Esophagus muscularis mucosa (tissue), 4 donors: ENCODE measurements around the gene PACSIN1. TPM values are rescaled to one million over a fixed set of nuclear protein-coding genes. Genes with fewer than 3 reads are reported as not detected.

Experiments
- DNase-seq: peaks from one replicate; pipeline ENCODE4 v3.0.0-alpha.2; 2017; ENCODE audit errors: extremely low spot score
- H3K27ac ChIP-seq, 4 donors: fragments of 200-600 bp; sonication (generic); replicated peaks in 1 of 4; 1 replicate in 3 of 4; 2 replicates in 1 of 4; pipeline ENCODE4 v1.5.1; 2016 to 2019; ENCODE audit warnings: mild to moderate bottlenecking in 1 of 4
- H3K27me3 ChIP-seq, 4 donors: fragments of 200-600 bp; sonication (generic); one replicate each; pipeline versions ENCODE4 v1.5.1 to v1.6.0; 2016 to 2019
- H3K36me3 ChIP-seq, 4 donors: fragments of 200-600 bp; sonication (generic); one replicate each; pipeline ENCODE4 v1.5.1; 2016 to 2019
- H3K4me1 ChIP-seq, 4 donors: fragments of 200-600 bp; sonication (generic); one replicate each; pipeline ENCODE4 v1.5.1; 2016 to 2019
- H3K4me3 ChIP-seq, 4 donors: fragments of 200-600 bp; sonication (generic); 1 replicate in 2 of 4; 2 replicates in 2 of 4; pipeline ENCODE4 v1.5.1; 2016 to 2019; ENCODE audit warnings: mild to moderate bottlenecking in 4 of 4, moderate library complexity in 1 of 4
- H3K9me3 ChIP-seq, 4 donors: fragments of 200-600 bp; sonication (generic); 1 replicate in 3 of 4; 2 replicates in 1 of 4; pipeline ENCODE4 v1.5.1; 2016 to 2019
- EP300 ChIP-seq: sonication (generic); formaldehyde crosslinking; IDR thresholded peaks from one replicate; pipeline ENCODE4 v1.6.1; 2017; ENCODE audit warnings: antibody characterized with exemption
- POLR2A ChIP-seq: fragments of 450-650 bp; IDR thresholded peaks from one replicate; pipeline ENCODE4 v1.6.1; 2017; ENCODE audit warnings: antibody characterized with exemption, moderate library complexity, mild to moderate bottlenecking, low read depth
- POLR2AphosphoS5 ChIP-seq, 2 donors: sonication (generic); formaldehyde crosslinking; IDR thresholded peaks; one replicate each; pipeline ENCODE4 v1.6.1; 2017; ENCODE audit warnings: antibody characterized with exemption in 2 of 2
- WGBS: methylation state at CpG from one replicate; pipeline ENCODE4 v1.1.5; 2018; 5-methylcytosine and 5-hydroxymethylcytosine counted together
- intact Hi-C: fragments of 100-400 bp; cut with DNase I; formaldehyde crosslinking; loops from one replicate; pipeline ENCODE4 v1.15.1; 2023
- total RNA-seq, 4 donors: library from RNA; depleted of rRNA; stranded (reverse); fragments of >200 nt; gene quantifications; one replicate each; pipeline versions ENCODE4 v1.1.0 to v1.2.1, GENCODE V29; 2016
- TF ChIP-seq, protein P1 (sequence below), 3 experiments: fragments of 200-600 bp in 2 of 3; fragments of 450-650 bp in 1 of 3; sonication (generic) in 2 of 3; IDR thresholded peaks; one replicate each; pipeline ENCODE4 v1.5.1; 2017 to 2019; ENCODE audit warnings: antibody characterized with exemption in 3 of 3, mild to moderate bottlenecking in 2 of 3, moderate library complexity in 1 of 3

The PACSIN1 gene
- total RNA-seq, 4 donors from 2014 or later: 0.42 to 2.3 (median 1.7) TPM

DNA sequence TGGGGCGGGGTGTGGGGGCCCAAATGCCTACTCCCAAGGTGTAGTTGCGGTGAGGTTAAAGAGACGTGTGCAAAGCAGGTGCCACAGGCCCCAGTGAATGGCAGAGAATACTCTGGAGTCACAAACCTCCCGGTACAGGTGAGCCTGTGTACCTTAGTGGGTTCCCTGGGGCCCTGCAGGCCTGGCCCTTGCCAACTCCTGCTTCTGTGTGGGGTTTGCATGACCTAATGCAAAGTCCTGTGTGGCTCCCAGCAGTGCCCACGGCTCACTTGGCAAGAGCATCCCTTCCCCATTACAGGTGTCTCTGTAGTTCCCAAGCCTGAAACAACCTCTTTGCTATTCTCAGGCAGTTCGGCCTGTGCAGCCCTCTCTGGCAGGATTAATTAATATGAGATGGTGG is 72.7 kb downstream of the PACSIN1 start:
- Histone ChIP-seq H3K27me3 (no peaks in the 10 kb centered on the region), H3K9me3 (no peaks in the 10 kb centered on the region), H3K4me1 (no peaks in the 10 kb centered on the region), H3K4me3 (no peak overlapping the region), H3K36me3 (no peaks in the 10 kb centered on the region), H3K27ac (no peak overlapping the region)
- TF ChIP-seq POLR2A: no peak
- TF ChIP-seq, protein P1, sequence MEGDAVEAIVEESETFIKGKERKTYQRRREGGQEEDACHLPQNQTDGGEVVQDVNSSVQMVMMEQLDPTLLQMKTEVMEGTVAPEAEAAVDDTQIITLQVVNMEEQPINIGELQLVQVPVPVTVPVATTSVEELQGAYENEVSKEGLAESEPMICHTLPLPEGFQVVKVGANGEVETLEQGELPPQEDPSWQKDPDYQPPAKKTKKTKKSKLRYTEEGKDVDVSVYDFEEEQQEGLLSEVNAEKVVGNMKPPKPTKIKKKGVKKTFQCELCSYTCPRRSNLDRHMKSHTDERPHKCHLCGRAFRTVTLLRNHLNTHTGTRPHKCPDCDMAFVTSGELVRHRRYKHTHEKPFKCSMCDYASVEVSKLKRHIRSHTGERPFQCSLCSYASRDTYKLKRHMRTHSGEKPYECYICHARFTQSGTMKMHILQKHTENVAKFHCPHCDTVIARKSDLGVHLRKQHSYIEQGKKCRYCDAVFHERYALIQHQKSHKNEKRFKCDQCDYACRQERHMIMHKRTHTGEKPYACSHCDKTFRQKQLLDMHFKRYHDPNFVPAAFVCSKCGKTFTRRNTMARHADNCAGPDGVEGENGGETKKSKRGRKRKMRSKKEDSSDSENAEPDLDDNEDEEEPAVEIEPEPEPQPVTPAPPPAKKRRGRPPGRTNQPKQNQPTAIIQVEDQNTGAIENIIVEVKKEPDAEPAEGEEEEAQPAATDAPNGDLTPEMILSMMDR (IDR thresholded peaks at IDR 0.05): no peak
- no peak for TF ChIP-seq EP300
- no peak for TF ChIP-seq POLR2AphosphoS5 (IDR thresholded peaks at IDR 0.05)
- intact Hi-C loops: no loop called here
- WGBS: 100% methylated on average over 3 of the region's 6 CpGs
- DNase-seq: no peak

DNA sequence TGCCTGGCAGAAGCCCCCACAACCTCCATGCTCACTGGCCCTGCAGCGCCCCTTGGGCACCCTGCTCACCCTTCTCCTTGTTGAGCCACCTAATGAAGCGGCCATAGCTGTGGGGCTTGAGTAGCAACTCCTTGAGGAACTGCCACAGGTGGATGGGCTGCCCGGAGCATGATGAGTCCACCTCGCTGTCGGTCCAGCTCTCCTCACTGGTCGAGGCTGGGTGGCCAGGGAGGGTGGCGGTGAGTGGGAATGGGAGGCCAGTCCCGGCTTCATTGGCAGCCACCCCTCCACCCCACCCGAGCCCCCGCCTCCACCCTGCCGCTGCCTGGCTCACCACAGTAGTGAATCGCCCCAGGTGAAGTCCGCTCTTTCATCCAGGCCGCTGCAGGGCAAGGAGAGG is 73.3 kb downstream of the PACSIN1 start:
- Histone ChIP-seq H3K27me3 (no peaks in the 10 kb centered on the region), H3K36me3 (no peaks in the 10 kb centered on the region), H3K4me3 (no peak overlapping the region), H3K9me3 (no peaks in the 10 kb centered on the region), H3K4me1 (no peaks in the 10 kb centered on the region), H3K27ac (no peak overlapping the region)
- intact Hi-C loops: no loop called here
- DNase-seq: no peak
- TF ChIP-seq EP300: no peak
- TF ChIP-seq POLR2AphosphoS5 (IDR thresholded peaks at IDR 0.05): no peak
- TF ChIP-seq POLR2A: no peak
- TF ChIP-seq, protein P1 (IDR thresholded peaks at IDR 0.05): no peak
- 88% methylated on average over 7 of the region's 14 CpGs for WGBS

DNA sequence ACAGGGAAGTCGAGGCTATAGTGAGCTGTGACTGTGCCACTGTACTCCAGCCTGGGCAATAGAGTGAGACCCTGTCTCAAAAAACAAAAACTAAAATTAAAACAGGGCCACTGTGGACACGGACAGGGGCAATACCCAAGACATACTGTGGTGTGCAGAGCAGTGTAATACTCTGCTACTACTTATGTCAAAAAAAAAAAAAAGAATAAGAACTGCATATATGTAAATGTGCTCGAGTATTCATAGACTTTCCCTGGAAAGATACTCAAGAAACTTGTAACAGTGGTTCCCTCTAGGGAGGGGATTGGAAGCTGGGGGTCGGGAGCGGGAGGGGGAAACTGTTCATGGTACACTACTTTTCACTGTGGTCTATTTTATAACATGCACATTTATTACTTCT is 74.3 kb downstream of the PACSIN1 start:
- intact Hi-C loops: no loop called here
- Histone ChIP-seq H3K27me3 (no peaks in the 10 kb centered on the region), H3K27ac (no peak overlapping the region), H3K4me1 (no peaks in the 10 kb centered on the region), H3K9me3 (no peaks in the 10 kb centered on the region), H3K4me3 (no peak overlapping the region), H3K36me3 (no peaks in the 10 kb centered on the region)
- no peak for DNase-seq
- 77% methylated on average over 5 of the region's 5 CpGs for whole genome bisulfite sequencing
- TF ChIP-seq POLR2AphosphoS5 (IDR thresholded peaks at IDR 0.05) (no peak), EP300 (no peak), POLR2A (no peak)
- TF ChIP-seq, protein P1 (IDR thresholded peaks at IDR 0.05): no peak

DNA sequence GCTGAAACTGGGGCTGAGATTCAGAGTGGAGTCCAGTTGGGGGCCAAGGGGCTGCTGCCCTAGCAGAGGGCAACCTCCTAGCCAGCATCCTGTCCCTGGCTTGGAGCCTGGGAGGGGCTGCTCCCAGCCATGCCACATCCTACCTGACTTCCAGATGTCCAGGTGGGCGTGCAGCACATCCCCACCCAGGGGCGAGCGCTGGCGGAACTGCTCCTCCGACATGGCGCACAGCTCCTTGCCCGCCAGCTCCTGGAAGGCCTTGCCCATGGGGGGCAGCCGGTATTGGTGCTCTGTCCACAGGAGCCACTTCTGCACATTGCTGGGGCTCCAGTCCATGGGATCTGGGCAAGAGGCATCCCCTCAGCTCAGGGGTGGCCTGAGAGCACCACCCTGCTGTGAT is 75.0 kb downstream of the PACSIN1 start:
- no peaks in the 10 kb centered on the region for H3K36me3 ChIP-seq
- no peak overlapping the region for H3K4me3 ChIP-seq
- DNase-seq: no peak
- TF ChIP-seq, protein P1 (IDR thresholded peaks at IDR 0.05): no peak
- TF ChIP-seq POLR2A: no peak
- no peak for TF ChIP-seq EP300
- no peak for TF ChIP-seq POLR2AphosphoS5 (IDR thresholded peaks at IDR 0.05)
- peaks cover 0 to under 1% (median 0%) of the 10 kb centered on the region in 4 donors for H3K4me1 ChIP-seq
- H3K9me3 ChIP-seq: no peaks in the 10 kb centered on the region
- H3K27ac ChIP-seq: no peak overlapping the region
- intact Hi-C loops: no loop called here
- WGBS: no CpG with 5 or more reads among the region's 8 CpGs
- no peaks in the 10 kb centered on the region for H3K27me3 ChIP-seq

DNA sequence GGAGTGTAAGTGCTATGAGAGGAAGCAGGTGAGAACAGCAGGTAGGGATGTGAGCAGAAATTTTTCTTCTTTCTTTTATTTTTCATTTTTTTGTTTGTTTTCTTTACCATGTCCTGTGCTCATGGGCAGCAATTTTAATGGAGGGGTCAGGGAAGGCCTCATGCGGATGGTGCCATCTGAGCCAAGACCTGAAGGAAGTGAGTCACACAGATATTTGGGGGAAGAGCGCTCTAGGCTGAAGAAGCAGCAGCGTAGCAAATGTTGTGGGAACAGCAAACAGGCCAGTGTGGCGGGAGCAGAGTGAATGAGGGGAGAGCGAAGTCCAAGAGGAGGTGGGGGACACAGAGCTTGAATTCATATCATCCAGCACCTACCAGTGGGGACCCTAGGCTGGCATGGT is 77.5 kb downstream of the PACSIN1 start:
- H3K4me3 ChIP-seq: no peak overlapping the region
- no peak for DNase-seq
- TF ChIP-seq, protein P1 (IDR thresholded peaks at IDR 0.05): no peak
- TF ChIP-seq POLR2AphosphoS5 (IDR thresholded peaks at IDR 0.05): no peak
- no peak for TF ChIP-seq POLR2A
- TF ChIP-seq EP300: no peak
- H3K27ac ChIP-seq: no peak overlapping the region
- H3K27me3 ChIP-seq: no peaks in the 10 kb centered on the region
- no peaks in the 10 kb centered on the region for H3K36me3 ChIP-seq
- no peaks in the 10 kb centered on the region for H3K9me3 ChIP-seq
- peaks cover 6 to 13% (median 13%) of the 10 kb centered on the region in 4 donors for H3K4me1 ChIP-seq
- WGBS: 78% methylated on average over 5 of the region's 5 CpGs
- intact Hi-C loops: no loop called here
